SIG-M5 (cell line): ENCODE data around the gene ZFP36.
"Not testable (repeated sequence)": the region's sequence is repeated elsewhere in the genome, so short reads cannot be mapped to it uniquely, and the experiment has no call there.

Source experiments
- DNase-seq: peaks from one replicate; lab custom pipeline; 2025; lab: John Stamatoyannopoulos, UW

Gene ZFP36

GRCh38 chr19:39446365-39447084 is 39.9 kb downstream of the ZFP36 start:
- no peak for DNase-seq

- DNase-seq = no peak
Measured at GRCh38 chr19:39448271-39448670, 41.6 kb downstream of the ZFP36 start.

- no peak for DNase-seq
Measured at GRCh38 chr19:39449116-39449797, 42.6 kb downstream of the ZFP36 start.

- not testable (repeated sequence) for DNase-seq
Measured at GRCh38 chr19:39451257-39451656, 44.6 kb downstream of the ZFP36 start.
